A673 (cell line): ENCODE data around the gene SLC6A14. TPM values are rescaled to one million over a fixed set of nuclear protein-coding genes. Genes with fewer than 3 reads are reported as not detected.

ENCODE experiments used
- BruUV-seq: library from RNA; stranded (reverse); fragments of 400-500 nt; replicated peaks from 2 replicates; lab custom pipeline; 2021; lab: Mats Ljungman, UMichigan
- CTCF ChIA-PET: fragments of 300-600 bp; sonication (Branson Sonifier 250); formaldehyde crosslinking; loops from one replicate; lab custom pipeline; 2022; ENCODE audit warnings: antibody characterized with exemption; lab: Charles Lee
- POLR2A ChIA-PET: fragments of 300-600 bp; sonication (Branson Sonifier 250); formaldehyde crosslinking; loops from one replicate; lab custom pipeline; 2022; ENCODE audit warnings: antibody characterized with exemption; ENCODE audit not compliant: low non-redundant PET; lab: Charles Lee
- DNase-seq: peaks from one replicate; pipeline ENCODE4 v3.0.0-alpha.2; 2015; ENCODE audit warnings: low spot score
- H3K27ac ChIP-seq: fragments of 200-600 bp; sonication (generic); 2 replicates; pipeline ENCODE4 v1.5.1; 2016; ENCODE audit warnings: mixed run types, low read depth, mild to moderate bottlenecking, mixed read lengths, antibody characterized with exemption, low read length; ENCODE audit not compliant: poor library complexity, severe bottlenecking
- H3K27me3 ChIP-seq: fragments of 200-600 bp; sonication (generic); replicated peaks from 2 replicates; pipeline ENCODE4 v1.6.1; 2017; ENCODE audit warnings: mixed run types, low read depth, mild to moderate bottlenecking, mixed read lengths, antibody characterized with exemption, low read length; ENCODE audit not compliant: insufficient read depth, poor library complexity
- H3K36me3 ChIP-seq: fragments of 200-600 bp; sonication (generic); 2 replicates; pipeline ENCODE4 v1.6.1; 2016; ENCODE audit warnings: mixed run types, mild to moderate bottlenecking, mixed read lengths, antibody characterized with exemption, low read length; ENCODE audit not compliant: insufficient read depth, poor library complexity, severe bottlenecking
- H3K4me1 ChIP-seq: fragments of 200-600 bp; sonication (generic); 2 replicates; pipeline ENCODE4 v1.6.1; 2017; ENCODE audit warnings: mixed run types, mild to moderate bottlenecking, mixed read lengths, antibody characterized with exemption, low read length; ENCODE audit not compliant: insufficient read depth, poor library complexity, severe bottlenecking
- H3K4me3 ChIP-seq: fragments of 200-600 bp; sonication (generic); 2 replicates; pipeline ENCODE4 v1.5.1; 2016; ENCODE audit warnings: low read depth, mixed run types, mild to moderate bottlenecking, mixed read lengths, low read length; ENCODE audit not compliant: poor library complexity, severe bottlenecking
- H3K9me3 ChIP-seq: fragments of 200-600 bp; sonication (generic); 2 replicates; pipeline ENCODE4 v1.6.1; 2016; ENCODE audit warnings: mixed run types, low read depth, mild to moderate bottlenecking, mixed read lengths, antibody characterized with exemption, low read length; ENCODE audit not compliant: poor library complexity, severe bottlenecking
- CTCF ChIP-seq: fragments of 300-800, 200-600 bp; sonication (generic); conservative IDR thresholded peaks from 2 replicates; pipeline ENCODE4 v1.5.1; 2017; ENCODE audit warnings: low read depth, mild to moderate bottlenecking, antibody characterized with exemption, low read length, moderate library complexity, mixed read lengths
- EZH2 ChIP-seq: fragments of 200-600 bp; sonication (generic); IDR thresholded peaks from 2 replicates; pipeline ENCODE4 v1.6.1; 2017; ENCODE audit warnings: borderline replicate concordance, low read depth, mild to moderate bottlenecking, mixed read lengths, antibody characterized with exemption, low read length; ENCODE audit not compliant: poor library complexity, severe bottlenecking
- intact Hi-C: fragments of 100-400 bp; cut with micrococcal nuclease; formaldehyde crosslinking; loops from one replicate; pipeline ENCODE4 v1.10.0; 2022; ENCODE audit not compliant: unreplicated experiment
- total RNA-seq: library from RNA; stranded (reverse); gene quantifications from 2 replicates; pipeline ENCODE4 v1.2.3, GENCODE V29; 2021

Gene SLC6A14
- total RNA-seq, 1 experiment from 2014 or later: not detected

- Histone ChIP-seq H3K4me3 (no peak overlapping the region), H3K9me3 (no peaks in the 10 kb centered on the region), H3K36me3 (no peaks in the 10 kb centered on the region), H3K4me1 (no peaks in the 10 kb centered on the region), H3K27ac (no peak overlapping the region), H3K27me3 (peaks cover 3% of the 10 kb centered on the region)
- ChIA-PET POLR2A (no interaction called here), CTCF (no interaction called here)
- no peak for DNase-seq
- intact Hi-C loops: no loop called here
- TF ChIP-seq EZH2: no peak
- TF ChIP-seq CTCF: no peak
- BruUV-seq: no TSS peak
These were observed 18.4 kb upstream of the SLC6A14 start for GRCh38 chrX:116417968-116418367.

GRCh38 chrX:116427978-116428377 lies 8.4 kb upstream of the SLC6A14 start:
- ChIA-PET POLR2A (no interaction called here), CTCF (no interaction called here)
- Histone ChIP-seq H3K9me3 (no peaks in the 10 kb centered on the region), H3K36me3 (no peaks in the 10 kb centered on the region), H3K27me3 (peaks cover 9% of the 10 kb centered on the region), H3K4me1 (no peaks in the 10 kb centered on the region), H3K27ac (no peak overlapping the region), H3K4me3 (no peak overlapping the region)
- intact Hi-C loops: no loop called here
- BruUV-seq: no TSS peak
- DNase-seq: no peak
- TF ChIP-seq CTCF (no peak), EZH2 (no peak)

DNA sequence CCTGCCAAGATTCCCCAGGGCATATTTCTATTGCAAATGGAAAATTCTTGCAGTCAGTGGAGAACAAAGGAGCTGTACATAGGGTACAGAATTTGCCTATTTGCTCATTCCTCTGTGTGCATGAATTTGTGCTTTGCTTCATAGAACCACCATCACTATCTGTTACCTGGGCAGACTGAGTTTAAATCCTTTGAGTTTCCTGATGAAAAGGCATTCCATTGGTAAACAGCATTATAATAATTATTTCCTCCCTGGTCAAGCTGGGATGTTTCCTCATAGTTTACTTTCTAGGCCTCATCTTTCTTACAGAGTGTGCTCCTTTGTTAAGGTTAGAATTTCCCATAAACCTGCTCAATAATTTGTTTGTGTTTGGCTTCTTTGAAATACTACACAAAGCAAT lies 809 bp upstream of the SLC6A14 start:
- Histone ChIP-seq H3K4me1 (no peaks in the 10 kb centered on the region), H3K9me3 (no peaks in the 10 kb centered on the region), H3K27me3 (peaks cover 26% of the 10 kb centered on the region), H3K36me3 (no peaks in the 10 kb centered on the region), H3K4me3 (no peak overlapping the region), H3K27ac (no peak overlapping the region)
- TF ChIP-seq CTCF: no peak
- TF ChIP-seq EZH2: no peak
- no TSS peak for BruUV-seq
- intact Hi-C loops: no loop called here
- POLR2A ChIA-PET: no interaction called here
- CTCF ChIA-PET: no interaction called here
- no peak for DNase-seq
